NB4 (cell line): ENCODE results near the gene IL32.

Experiments
- DNase-seq: peaks from one replicate; pipeline ENCODE4 v3.0.0; 2010; ENCODE audit warnings: low read depth
- H3K4me3 ChIP-seq: one replicate; pipeline ENCODE4 v1.5.1; 2011; ENCODE audit warnings: mild to moderate bottlenecking, low read depth, low read length, moderate library complexity
- CTCF ChIP-seq: IDR thresholded peaks from one replicate; pipeline ENCODE4 v1.5.1; 2012; ENCODE audit warnings: low read depth, low read length
- MAX ChIP-seq: IDR thresholded peaks from 2 replicates; pipeline ENCODE4 v1.6.1; 2011; ENCODE audit warnings: low read depth, low read length
- MYC ChIP-seq: IDR thresholded peaks from 2 replicates; pipeline ENCODE4 v1.6.1; 2011; ENCODE audit warnings: low read depth, low read length
- POLR2A ChIP-seq: IDR thresholded peaks from 2 replicates; pipeline ENCODE4 v1.6.1; 2011; ENCODE audit warnings: mild to moderate bottlenecking; ENCODE audit not compliant: insufficient read length; ENCODE audit errors: extremely low read depth

The IL32 gene

GRCh38 chr16:3044708-3045107 lies 20.7 kb upstream of the IL32 start:
- DNase-seq, result no peak
- TF ChIP-seq POLR2A (no peak), CTCF (no peak), MAX (no peak), MYC (no peak)
- H3K4me3 ChIP-seq, result peak overlapping the region; percentile 32

DNA sequence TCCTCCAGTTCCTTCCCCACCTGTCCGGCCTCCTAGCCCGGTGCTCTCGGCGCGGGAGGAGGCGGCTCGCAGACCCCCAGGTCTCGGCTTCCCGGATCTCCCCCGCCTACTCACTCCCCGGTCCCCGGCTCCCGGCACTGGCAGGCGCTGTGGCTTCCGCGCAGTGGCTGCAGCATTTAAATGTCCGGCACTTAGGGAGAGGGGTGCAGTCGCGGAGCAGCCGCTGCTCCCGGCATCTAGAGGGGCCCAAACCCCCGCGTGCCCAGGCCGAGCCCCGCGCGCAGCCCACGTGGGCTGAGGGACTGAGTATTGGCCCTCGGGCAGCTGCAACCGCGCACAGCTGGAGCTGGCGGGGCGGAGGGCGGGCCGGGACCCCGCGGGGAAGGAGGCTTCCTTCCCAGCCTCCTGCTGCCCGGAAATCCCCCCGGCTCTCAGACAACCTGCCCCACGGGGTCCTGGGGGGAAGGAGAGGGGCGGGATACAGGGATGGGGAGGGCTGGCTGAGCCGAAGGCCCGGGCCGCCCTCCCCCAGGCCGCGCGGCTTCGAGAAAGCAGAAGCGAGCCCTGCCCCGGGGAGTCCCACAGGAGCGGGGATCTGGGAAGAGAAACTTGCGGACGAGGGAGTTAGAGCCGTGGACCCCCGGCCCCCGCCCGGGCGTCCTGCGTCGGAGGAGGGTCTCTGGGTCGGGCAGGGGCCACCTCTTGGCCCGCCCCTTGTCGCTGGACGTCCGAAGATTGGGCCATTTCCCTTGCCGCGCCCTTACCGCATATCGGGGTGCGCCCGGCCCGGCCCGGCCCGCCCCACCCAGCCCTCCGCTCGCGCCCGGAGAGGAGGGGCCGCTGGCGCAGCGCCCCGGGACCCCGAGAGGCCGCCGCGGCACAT lies 19.4 kb upstream of the IL32 start, which contains the start of gene MMP25:
Gene MMP25 (plus strand): TSS at position 804 of the 883 bp plus-strand sequence. CDS start 357 bp downstream, outside the sequence.
- DNase-seq, result peak; percentile 83
- peak within 1 kb of the TSS; percentile 58 for H3K4me3 ChIP-seq
- no peak for TF ChIP-seq CTCF
- TF ChIP-seq MAX, result 0 out of 2 replicates have a peak, but pooled peaks have one; percentile 32
- no peak for TF ChIP-seq POLR2A
- no peak for TF ChIP-seq MYC

GRCh38 chr16:3046641-3047386 lies 18.6 kb upstream of the IL32 start:
- H3K4me3 ChIP-seq, result peak overlapping the region; percentile 44
- TF ChIP-seq POLR2A (no peak), CTCF (no peak), MYC (no peak), MAX (no peak)

GRCh38 chr16:3047387-3047720 lies 18.1 kb upstream of the IL32 start:
- DNase-seq, result no peak
- TF ChIP-seq CTCF (no peak), MYC (no peak), MAX (no peak)
- peak overlapping the region; percentile 44 for H3K4me3 ChIP-seq

More at GRCh38 chr16:3046641-3047386, 18.6 kb upstream of the IL32 start:
- peak; percentile 55 for DNase-seq

DNA sequence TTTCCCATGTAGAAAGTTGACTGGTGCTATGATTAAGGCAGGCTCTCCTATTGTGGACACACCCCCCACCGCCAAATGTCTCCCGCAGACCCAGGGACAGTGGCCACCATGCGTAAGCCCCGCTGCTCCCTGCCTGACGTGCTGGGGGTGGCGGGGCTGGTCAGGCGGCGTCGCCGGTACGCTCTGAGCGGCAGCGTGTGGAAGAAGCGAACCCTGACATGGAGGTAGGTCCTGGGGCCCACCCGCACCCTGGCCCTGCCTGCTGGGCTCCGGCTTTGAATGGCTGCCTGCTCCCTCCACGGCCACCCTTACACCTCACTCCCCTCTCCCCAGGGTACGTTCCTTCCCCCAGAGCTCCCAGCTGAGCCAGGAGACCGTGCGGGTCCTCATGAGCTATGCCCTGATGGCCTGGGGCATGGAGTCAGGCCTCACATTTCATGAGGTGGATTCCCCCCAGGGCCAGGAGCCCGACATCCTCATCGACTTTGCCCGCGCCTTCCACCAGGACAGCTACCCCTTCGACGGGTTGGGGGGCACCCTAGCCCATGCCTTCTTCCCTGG lies 15.4 kb upstream of the IL32 start:
- no peak overlapping the region for H3K4me3 ChIP-seq
- DNase-seq, result no peak
- TF ChIP-seq POLR2A (no peak), CTCF (no peak), MYC (no peak), MAX (no peak)
